ENCODE data around the gene SEPTIN5.
"Not testable (repeated sequence)": the region's sequence is repeated elsewhere in the genome, so short reads cannot be mapped to it uniquely, and the experiment has no call there.

SEPTIN5 gene

DNA sequence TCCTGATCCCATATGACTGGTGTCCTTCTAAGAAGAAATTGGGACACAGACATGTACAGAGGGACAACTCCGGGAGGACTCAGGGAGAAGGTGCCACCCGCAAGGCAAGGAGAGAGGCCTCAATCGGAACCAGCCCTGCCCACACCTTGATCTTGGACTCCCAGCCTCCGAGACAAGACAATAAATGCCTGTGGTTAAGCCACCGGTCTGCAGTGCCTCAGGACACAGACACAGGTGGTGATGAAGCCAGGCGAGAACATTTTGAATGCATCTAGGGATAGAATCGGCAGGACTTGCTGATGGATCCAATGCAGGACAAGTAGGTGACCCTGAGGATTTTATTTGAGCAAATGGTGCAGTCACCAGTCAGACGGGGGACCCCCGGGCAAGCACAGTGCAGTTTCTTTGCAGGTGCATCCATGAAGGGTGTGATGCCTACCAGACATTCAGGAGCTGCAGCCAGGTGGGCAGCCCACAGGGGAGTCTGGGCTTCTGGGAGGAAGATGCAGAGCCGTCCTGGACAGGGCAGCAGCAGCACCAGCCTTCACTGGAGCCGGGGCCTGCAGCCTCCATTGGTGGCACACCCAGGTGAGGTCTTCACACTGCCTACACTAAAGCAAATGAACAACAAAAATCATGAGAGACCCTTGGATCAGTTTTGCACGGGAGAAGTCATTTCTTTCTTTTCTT is 20.2 kb upstream of the SEPTIN5 start:
- H3K27ac ChIP-seq, result no peak overlapping the region
- TF ChIP-seq, protein P1, sequence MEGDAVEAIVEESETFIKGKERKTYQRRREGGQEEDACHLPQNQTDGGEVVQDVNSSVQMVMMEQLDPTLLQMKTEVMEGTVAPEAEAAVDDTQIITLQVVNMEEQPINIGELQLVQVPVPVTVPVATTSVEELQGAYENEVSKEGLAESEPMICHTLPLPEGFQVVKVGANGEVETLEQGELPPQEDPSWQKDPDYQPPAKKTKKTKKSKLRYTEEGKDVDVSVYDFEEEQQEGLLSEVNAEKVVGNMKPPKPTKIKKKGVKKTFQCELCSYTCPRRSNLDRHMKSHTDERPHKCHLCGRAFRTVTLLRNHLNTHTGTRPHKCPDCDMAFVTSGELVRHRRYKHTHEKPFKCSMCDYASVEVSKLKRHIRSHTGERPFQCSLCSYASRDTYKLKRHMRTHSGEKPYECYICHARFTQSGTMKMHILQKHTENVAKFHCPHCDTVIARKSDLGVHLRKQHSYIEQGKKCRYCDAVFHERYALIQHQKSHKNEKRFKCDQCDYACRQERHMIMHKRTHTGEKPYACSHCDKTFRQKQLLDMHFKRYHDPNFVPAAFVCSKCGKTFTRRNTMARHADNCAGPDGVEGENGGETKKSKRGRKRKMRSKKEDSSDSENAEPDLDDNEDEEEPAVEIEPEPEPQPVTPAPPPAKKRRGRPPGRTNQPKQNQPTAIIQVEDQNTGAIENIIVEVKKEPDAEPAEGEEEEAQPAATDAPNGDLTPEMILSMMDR (conservative IDR thresholded peaks at IDR 0.05), result no peak

DNA sequence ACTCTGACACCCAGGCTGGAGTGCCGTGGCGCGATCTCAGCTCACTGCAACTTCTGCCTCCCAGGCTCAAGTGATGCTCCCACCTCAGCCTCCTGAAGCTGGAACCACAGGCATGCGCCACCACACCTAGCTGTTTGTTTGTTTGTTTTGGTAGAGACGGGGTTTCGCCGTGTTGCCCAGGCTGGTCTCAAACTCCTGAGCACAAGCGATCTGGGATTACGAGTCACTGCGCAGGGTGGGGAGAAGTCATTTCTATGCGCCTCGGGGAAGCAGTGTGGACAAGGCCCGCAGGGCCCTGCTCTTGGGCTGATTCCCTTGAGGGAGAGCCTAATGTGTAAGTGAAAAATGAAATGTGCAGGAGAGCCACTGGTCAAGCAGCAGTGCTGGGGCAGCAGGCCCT is 19.6 kb upstream of the SEPTIN5 start:
- TF ChIP-seq, protein P1 (conservative IDR thresholded peaks at IDR 0.05), result no peak
- H3K27ac ChIP-seq, result no peak overlapping the region

DNA sequence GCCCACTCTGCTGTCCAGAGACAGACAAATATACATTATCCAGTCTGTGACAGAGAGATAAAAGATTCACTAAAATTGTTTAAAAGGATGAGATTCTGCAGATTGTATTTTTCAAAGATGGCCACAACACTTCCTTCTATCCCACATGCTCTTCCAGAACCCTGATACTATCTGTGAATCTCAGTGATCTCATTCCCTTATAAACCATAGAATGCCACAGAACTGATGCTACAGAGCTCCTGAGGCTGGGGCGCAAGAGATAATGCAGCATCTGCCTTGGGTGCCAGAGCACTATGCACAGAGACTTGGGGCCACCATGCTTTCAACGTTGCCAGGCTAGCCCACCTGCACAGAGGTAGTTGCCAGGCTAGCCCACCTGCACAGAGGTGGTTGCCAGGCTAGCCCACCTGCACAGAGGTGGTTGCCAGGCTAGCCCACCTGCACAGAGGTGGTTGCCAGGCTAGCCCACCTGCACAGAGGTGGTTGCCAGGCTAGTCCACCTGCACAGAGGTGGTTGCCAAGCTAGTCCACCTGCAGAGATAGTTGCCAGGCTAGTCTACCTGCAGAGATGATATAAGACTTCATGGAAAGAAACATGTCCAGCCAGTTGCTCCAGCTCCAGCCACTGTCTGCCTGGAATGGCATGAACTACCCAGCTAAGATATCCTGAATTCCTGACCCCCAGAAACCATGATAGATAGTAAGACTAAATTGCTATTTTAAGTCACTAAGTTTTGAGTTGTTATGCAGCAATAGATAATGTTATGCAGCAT is 17.6 kb upstream of the SEPTIN5 start:
- TF ChIP-seq, protein P1 (conservative IDR thresholded peaks at IDR 0.05), result no peak
- no peak overlapping the region for H3K27ac ChIP-seq

DNA sequence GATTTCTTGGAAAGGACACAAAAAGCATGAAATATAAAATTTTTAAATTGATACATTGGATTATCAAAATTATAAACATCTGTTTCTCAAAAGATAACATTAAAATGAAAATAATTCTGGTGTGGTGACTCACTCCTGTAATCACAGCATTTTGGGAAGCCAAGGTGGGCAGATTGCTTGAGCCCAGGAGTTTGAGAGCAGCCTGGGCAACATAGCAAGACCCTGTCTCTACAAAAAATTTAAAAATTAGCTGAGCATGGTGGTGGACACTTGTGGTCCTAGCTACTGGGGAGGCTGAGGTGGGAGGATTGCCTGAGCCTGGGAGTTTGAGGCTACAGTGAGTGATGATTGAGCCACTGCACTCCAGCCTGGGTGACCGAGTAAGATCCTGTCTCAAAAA is 16.4 kb upstream of the SEPTIN5 start:
- not testable (repeated sequence) for H3K27ac ChIP-seq

- TF ChIP-seq, protein P1 (conservative IDR thresholded peaks at IDR 0.05), result no peak
- no peak overlapping the region for H3K27ac ChIP-seq
Measured at GRCh38 chr22:19700790-19701419, 13.4 kb upstream of the SEPTIN5 start.

- TF ChIP-seq, protein P1 (conservative IDR thresholded peaks at IDR 0.05), result no peak
- no peak overlapping the region for H3K27ac ChIP-seq
Measured at GRCh38 chr22:19701420-19702145, 12.7 kb upstream of the SEPTIN5 start.

DNA sequence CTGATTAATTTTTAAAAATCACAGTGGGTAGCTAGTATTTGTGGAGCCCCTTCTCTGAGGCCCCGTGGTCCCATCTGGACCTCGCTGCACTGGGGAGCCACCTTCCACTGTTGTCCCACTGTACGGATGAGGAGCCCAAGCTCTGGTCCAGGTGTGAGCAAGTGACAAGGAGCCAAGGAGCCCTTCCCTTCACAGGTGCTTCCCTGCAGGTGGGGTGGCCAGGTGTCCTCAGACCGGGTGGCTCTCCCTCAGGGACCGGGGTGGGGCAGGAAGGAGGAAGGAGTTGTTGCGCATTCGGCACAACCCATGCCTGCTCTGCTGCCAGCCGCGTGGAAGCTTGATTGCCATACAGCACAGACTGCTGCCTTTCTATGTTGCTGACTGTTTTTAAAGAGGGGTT is 10.4 kb upstream of the SEPTIN5 start:
- TF ChIP-seq, protein P1 (conservative IDR thresholded peaks at IDR 0.05), result no peak
- H3K27ac ChIP-seq, result no peak overlapping the region
